HepG2 (cell line): ENCODE measurements around the gene NRSN2. TPM values are rescaled to one million over a fixed set of nuclear protein-coding genes. Genes with fewer than 3 reads are reported as not detected.

Experiments
- FOXA1 ChIP-seq, 2 experiments: fragments of 450-650 bp in 1 of 2; sonication (generic) in 1 of 2; formaldehyde crosslinking in 1 of 2; IDR thresholded peaks; 2 replicates each; pipeline versions ENCODE4 v1.4.0 to v1.6.1; 2016 to 2020; ENCODE audit warnings: missing genetic modification reagents in 1 of 2
- HOXA9 ChIP-seq: sonication (generic); formaldehyde crosslinking; IDR thresholded peaks from 2 replicates; pipeline ENCODE4 v1.8.1; 2022; ENCODE audit warnings: missing genetic modification reagents, mild to moderate bottlenecking, moderate library complexity, borderline replicate concordance
- MAF1 ChIP-seq: sonication (generic); formaldehyde crosslinking; IDR thresholded peaks from 2 replicates; pipeline ENCODE4 v1.5.0; 2020; ENCODE audit warnings: missing genetic modification reagents, borderline replicate concordance
- RAD21 ChIP-seq: fragments of 450-650 bp; formaldehyde crosslinking; IDR thresholded peaks from 2 replicates; pipeline ENCODE4 v1.5.0; 2020; ENCODE audit warnings: mild to moderate bottlenecking
- REPIN1 ChIP-seq: sonication (generic); formaldehyde crosslinking; IDR thresholded peaks from 2 replicates; pipeline ENCODE4 v1.8.0; 2022; ENCODE audit warnings: missing genetic modification reagents, low read depth, mild to moderate bottlenecking, borderline replicate concordance
- SIN3A ChIP-seq: IDR thresholded peaks from 2 replicates; pipeline ENCODE4 v1.6.1; 2011; ENCODE audit warnings: low read depth, mild to moderate bottlenecking, control low read depth, low read length, borderline replicate concordance
- SOX13 ChIP-seq, 3 experiments: fragments of 450-650 bp in 1 of 3; sonication (generic) in 1 of 3; formaldehyde crosslinking in 1 of 3; IDR thresholded peaks in 2 of 3; conservative IDR thresholded peaks in 1 of 3; 2 replicates each; pipeline versions ENCODE4 v1.5.0 to v1.6.1; 2016 to 2020; ENCODE audit warnings: antibody characterized with exemption in 1 of 3, mild to moderate bottlenecking in 1 of 3, missing compliant biosample characterization in 1 of 3, missing genetic modification reagents in 1 of 3, moderate library complexity in 1 of 3
- ZMAT3 ChIP-seq: sonication (generic); formaldehyde crosslinking; conservative IDR thresholded peaks from 2 replicates; pipeline ENCODE4 v1.7.0; 2021; ENCODE audit warnings: missing genetic modification reagents
- ZSCAN9 ChIP-seq: IDR thresholded peaks from 2 replicates; pipeline ENCODE4 v1.6.1; 2016; ENCODE audit warnings: borderline replicate concordance
- polyA plus RNA-seq, 8 experiments: library from polyadenylated mRNA; depleted of rRNA in 3 of 8; stranded (reverse) in 7 of 8; unstranded in 1 of 8; fragments of >200 nt; fragmentation: Illumina TruSeq in 4 of 8; extraction: Trizol in 4 of 8; gene quantifications; 2 replicates each; pipeline versions ENCODE4 v1.2.1 to v1.2.3, GENCODE V29; 2011 to 2016; ENCODE audit warnings: low read depth in 4 of 8, missing spikeins in 1 of 8, mixed read lengths in 1 of 8; ENCODE audit not compliant: insufficient read depth in 1 of 8
- total RNA-seq, 5 experiments: library from RNA; depleted of rRNA; stranded (reverse); fragments of >200 nt; fragmentation: Illumina TruSeq; extraction: Trizol; gene quantifications; 2 replicates each; pipeline ENCODE4 v1.2.3, GENCODE V29; 2016; ENCODE audit warnings: low read depth in 1 of 5
- TF ChIP-seq, protein P1 (sequence below): sonication (generic); formaldehyde crosslinking; IDR thresholded peaks from 2 replicates; pipeline ENCODE4 v1.4.0; 2020; ENCODE audit warnings: missing genetic modification reagents
- TF ChIP-seq, protein P2 (sequence below): conservative IDR thresholded peaks from 2 replicates; pipeline ENCODE4 v1.6.1; 2018; ENCODE audit warnings: missing genetic modification reagents
- TF ChIP-seq, protein P3 (sequence below): sonication (generic); formaldehyde crosslinking; IDR thresholded peaks from 2 replicates; pipeline ENCODE4 v1.8.1; 2023; ENCODE audit warnings: mild to moderate bottlenecking, missing genetic modification reagents
- TF ChIP-seq, protein P4 (sequence below): sonication (generic); formaldehyde crosslinking; IDR thresholded peaks from 2 replicates; pipeline ENCODE4 v1.5.1; 2020; ENCODE audit warnings: mild to moderate bottlenecking, missing genetic modification reagents, borderline replicate concordance
- TF ChIP-seq, protein P5 (sequence below): sonication (generic); formaldehyde crosslinking; conservative IDR thresholded peaks from 2 replicates; pipeline ENCODE4 v1.4.0; 2020; ENCODE audit warnings: mild to moderate bottlenecking, missing genetic modification reagents, moderate library complexity

NRSN2 gene
- total and polyA plus RNA-seq, 2 of the 13 experiments (the other 11 are each of a cell fraction or from before 2014, with no cell fraction given) = 32.3 to 49.4 TPM

DNA sequence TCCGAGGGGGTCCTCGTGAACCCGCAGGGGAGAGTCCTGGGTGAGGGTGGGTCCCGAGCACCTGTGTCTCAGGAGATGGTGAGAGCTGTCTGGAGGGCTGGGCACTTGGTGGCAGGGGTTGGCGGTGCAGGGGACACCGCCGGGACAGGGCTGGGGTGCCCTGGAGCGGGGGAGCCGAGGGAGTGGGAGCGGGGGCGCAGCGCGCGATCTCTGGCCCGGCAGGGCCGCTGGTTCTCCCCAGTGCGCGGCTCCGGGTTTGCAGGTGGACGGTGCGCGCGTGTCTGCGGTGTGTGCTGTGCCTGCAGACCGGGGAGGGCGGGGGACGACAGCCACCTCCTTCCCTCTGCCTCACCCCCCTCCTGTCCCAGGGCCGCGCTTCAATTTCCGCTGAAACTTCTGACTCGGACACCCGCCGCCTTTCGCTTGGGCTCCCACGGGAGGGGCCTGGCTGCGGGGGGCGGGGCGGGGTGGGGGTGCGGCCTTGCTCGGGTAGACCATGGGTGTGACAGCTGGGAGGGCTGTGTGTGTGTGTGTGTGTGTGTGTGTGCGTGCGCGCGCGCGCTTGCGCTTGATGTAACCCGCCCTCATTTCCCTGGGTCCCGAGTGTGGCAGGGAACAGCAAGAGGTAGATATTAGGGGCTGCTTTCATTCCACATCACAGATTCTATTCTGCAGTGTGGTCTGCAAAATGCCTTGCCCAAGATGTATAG, 34.8 kb downstream of the NRSN2 start (continued):
- peak; percentile 80; the same call in 1 of the 2 replicates for TF ChIP-seq MAF1 (CRISPR knock-in tag)
- peak; percentile 72 for TF ChIP-seq RAD21 (CRISPR knock-in tag)
- TF ChIP-seq, protein P1, sequence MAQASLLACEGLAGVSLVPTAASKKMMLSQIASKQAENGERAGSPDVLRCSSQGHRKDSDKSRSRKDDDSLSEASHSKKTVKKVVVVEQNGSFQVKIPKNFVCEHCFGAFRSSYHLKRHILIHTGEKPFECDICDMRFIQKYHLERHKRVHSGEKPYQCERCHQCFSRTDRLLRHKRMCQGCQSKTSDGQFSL (CRISPR knock-in tag) = peak; percentile 88
- peak; percentile 84; the same call in 1 of the 2 replicates for TF ChIP-seq REPIN1
- no peak for TF ChIP-seq FOXA1 (IDR thresholded peaks at IDR 0.05)
- peak; percentile 24; the same call in 1 of the 2 replicates for TF ChIP-seq FOXA1 (CRISPR knock-in tag; IDR thresholded peaks at IDR 0.05)
- TF ChIP-seq SOX13 (IDR thresholded peaks at IDR 0.05) = no peak
- no peak; a peak in 1 of 4 replicates for TF ChIP-seq SOX13 (CRISPR knock-in tag; conservative IDR thresholded peaks at IDR 0.05 in 1 of 2, IDR thresholded peaks at IDR 0.05 in 1 of 2)
- TF ChIP-seq ZMAT3 = peak; percentile 96
- peak; percentile 91 for TF ChIP-seq SIN3A
- TF ChIP-seq, protein P2, sequence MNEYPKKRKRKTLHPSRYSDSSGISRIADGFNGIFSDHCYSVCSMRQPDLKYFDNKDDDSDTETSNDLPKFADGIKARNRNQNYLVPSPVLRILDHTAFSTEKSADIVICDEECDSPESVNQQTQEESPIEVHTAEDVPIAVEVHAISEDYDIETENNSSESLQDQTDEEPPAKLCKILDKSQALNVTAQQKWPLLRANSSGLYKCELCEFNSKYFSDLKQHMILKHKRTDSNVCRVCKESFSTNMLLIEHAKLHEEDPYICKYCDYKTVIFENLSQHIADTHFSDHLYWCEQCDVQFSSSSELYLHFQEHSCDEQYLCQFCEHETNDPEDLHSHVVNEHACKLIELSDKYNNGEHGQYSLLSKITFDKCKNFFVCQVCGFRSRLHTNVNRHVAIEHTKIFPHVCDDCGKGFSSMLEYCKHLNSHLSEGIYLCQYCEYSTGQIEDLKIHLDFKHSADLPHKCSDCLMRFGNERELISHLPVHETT (CRISPR knock-in tag) = 0 out of 2 replicates have a peak, but pooled peaks have one; percentile 2
- no peak for TF ChIP-seq ZSCAN9 (CRISPR knock-in tag)
- TF ChIP-seq, protein P3, sequence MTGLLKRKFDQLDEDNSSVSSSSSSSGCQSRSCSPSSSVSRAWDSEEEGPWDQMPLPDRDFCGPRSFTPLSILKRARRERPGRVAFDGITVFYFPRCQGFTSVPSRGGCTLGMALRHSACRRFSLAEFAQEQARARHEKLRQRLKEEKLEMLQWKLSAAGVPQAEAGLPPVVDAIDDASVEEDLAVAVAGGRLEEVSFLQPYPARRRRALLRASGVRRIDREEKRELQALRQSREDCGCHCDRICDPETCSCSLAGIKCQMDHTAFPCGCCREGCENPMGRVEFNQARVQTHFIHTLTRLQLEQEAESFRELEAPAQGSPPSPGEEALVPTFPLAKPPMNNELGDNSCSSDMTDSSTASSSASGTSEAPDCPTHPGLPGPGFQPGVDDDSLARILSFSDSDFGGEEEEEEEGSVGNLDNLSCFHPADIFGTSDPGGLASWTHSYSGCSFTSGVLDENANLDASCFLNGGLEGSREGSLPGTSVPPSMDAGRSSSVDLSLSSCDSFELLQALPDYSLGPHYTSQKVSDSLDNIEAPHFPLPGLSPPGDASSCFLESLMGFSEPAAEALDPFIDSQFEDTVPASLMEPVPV (CRISPR knock-in tag) = peak; percentile 70; the same call in 1 of the 2 replicates
- TF ChIP-seq, protein P4, sequence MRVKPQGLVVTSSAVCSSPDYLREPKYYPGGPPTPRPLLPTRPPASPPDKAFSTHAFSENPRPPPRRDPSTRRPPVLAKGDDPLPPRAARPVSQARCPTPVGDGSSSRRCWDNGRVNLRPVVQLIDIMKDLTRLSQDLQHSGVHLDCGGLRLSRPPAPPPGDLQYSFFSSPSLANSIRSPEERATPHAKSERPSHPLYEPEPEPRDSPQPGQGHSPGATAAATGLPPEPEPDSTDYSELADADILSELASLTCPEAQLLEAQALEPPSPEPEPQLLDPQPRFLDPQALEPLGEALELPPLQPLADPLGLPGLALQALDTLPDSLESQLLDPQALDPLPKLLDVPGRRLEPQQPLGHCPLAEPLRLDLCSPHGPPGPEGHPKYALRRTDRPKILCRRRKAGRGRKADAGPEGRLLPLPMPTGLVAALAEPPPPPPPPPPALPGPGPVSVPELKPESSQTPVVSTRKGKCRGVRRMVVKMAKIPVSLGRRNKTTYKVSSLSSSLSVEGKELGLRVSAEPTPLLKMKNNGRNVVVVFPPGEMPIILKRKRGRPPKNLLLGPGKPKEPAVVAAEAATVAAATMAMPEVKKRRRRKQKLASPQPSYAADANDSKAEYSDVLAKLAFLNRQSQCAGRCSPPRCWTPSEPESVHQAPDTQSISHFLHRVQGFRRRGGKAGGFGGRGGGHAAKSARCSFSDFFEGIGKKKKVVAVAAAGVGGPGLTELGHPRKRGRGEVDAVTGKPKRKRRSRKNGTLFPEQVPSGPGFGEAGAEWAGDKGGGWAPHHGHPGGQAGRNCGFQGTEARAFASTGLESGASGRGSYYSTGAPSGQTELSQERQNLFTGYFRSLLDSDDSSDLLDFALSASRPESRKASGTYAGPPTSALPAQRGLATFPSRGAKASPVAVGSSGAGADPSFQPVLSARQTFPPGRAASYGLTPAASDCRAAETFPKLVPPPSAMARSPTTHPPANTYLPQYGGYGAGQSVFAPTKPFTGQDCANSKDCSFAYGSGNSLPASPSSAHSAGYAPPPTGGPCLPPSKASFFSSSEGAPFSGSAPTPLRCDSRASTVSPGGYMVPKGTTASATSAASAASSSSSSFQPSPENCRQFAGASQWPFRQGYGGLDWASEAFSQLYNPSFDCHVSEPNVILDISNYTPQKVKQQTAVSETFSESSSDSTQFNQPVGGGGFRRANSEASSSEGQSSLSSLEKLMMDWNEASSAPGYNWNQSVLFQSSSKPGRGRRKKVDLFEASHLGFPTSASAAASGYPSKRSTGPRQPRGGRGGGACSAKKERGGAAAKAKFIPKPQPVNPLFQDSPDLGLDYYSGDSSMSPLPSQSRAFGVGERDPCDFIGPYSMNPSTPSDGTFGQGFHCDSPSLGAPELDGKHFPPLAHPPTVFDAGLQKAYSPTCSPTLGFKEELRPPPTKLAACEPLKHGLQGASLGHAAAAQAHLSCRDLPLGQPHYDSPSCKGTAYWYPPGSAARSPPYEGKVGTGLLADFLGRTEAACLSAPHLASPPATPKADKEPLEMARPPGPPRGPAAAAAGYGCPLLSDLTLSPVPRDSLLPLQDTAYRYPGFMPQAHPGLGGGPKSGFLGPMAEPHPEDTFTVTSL (CRISPR knock-in tag) = no peak
- TF ChIP-seq HOXA9 = no peak
- TF ChIP-seq, protein P5, sequence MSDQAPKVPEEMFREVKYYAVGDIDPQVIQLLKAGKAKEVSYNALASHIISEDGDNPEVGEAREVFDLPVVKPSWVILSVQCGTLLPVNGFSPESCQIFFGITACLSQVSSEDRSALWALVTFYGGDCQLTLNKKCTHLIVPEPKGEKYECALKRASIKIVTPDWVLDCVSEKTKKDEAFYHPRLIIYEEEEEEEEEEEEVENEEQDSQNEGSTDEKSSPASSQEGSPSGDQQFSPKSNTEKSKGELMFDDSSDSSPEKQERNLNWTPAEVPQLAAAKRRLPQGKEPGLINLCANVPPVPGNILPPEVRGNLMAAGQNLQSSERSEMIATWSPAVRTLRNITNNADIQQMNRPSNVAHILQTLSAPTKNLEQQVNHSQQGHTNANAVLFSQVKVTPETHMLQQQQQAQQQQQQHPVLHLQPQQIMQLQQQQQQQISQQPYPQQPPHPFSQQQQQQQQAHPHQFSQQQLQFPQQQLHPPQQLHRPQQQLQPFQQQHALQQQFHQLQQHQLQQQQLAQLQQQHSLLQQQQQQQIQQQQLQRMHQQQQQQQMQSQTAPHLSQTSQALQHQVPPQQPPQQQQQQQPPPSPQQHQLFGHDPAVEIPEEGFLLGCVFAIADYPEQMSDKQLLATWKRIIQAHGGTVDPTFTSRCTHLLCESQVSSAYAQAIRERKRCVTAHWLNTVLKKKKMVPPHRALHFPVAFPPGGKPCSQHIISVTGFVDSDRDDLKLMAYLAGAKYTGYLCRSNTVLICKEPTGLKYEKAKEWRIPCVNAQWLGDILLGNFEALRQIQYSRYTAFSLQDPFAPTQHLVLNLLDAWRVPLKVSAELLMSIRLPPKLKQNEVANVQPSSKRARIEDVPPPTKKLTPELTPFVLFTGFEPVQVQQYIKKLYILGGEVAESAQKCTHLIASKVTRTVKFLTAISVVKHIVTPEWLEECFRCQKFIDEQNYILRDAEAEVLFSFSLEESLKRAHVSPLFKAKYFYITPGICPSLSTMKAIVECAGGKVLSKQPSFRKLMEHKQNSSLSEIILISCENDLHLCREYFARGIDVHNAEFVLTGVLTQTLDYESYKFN (CRISPR knock-in tag) = no peak
